CD8-positive, alpha-beta memory T cell (primary cell): Measurements from ENCODE around the gene KCNIP4. TPM values are rescaled to one million over a fixed set of nuclear protein-coding genes. Genes with fewer than 3 reads are reported as not detected.

Experiments used
- CTCF ChIA-PET: fragments of 350-600 bp; sonication (Branson Sonifier 250); formaldehyde crosslinking; loops from one replicate; lab custom pipeline; 2021; ENCODE audit warnings: antibody characterized with exemption; lab: Charles Lee
- POLR2A ChIA-PET: fragments of 350-600 bp; sonication (Branson Sonifier 250); formaldehyde crosslinking; loops from one replicate; lab custom pipeline; 2021; ENCODE audit warnings: antibody characterized with exemption; lab: Charles Lee
- DNase-seq, 5 donors: peaks; one replicate each; pipeline versions ENCODE4 v3.0.0 to v3.0.0-alpha.2; 2020 to 2022; ENCODE audit warnings: mixed read lengths in 1 of 5
- H3K27ac ChIP-seq: one replicate; pipeline ENCODE4 v1.7.0; 2013; ENCODE audit warnings: low read depth, mild to moderate bottlenecking, low read length, moderate library complexity
- H3K27me3 ChIP-seq: 2 replicates; pipeline ENCODE4 v1.7.0; 2013; ENCODE audit warnings: low read length, mild to moderate bottlenecking; ENCODE audit not compliant: insufficient read depth, poor library complexity, severe bottlenecking
- H3K36me3 ChIP-seq: 2 replicates; pipeline ENCODE4 v1.7.0; 2013; ENCODE audit warnings: mild to moderate bottlenecking, low read length, moderate library complexity; ENCODE audit not compliant: insufficient read depth
- H3K4me1 ChIP-seq: 2 replicates; pipeline ENCODE4 v1.7.0; 2013; ENCODE audit warnings: mild to moderate bottlenecking, low read length, moderate library complexity; ENCODE audit not compliant: insufficient read depth
- H3K4me3 ChIP-seq: 2 replicates; pipeline ENCODE4 v1.7.0; 2013; ENCODE audit warnings: mild to moderate bottlenecking, low read length
- H3K9me3 ChIP-seq: 2 replicates; pipeline ENCODE4 v1.7.0; 2013; ENCODE audit warnings: mild to moderate bottlenecking, low read length
- H3K27ac Mint-ChIP-seq, 8 donors: one replicate each; pipeline ENCODE4 v1.8.0; 2020 to 2021; ENCODE audit warnings: mixed read lengths in 8 of 8, mild to moderate bottlenecking in 6 of 8, inconsistent platforms in 3 of 8, moderate library complexity in 3 of 8
- H3K27me3 Mint-ChIP-seq, 2 donors: one replicate each; pipeline ENCODE4 v1.8.0; 2020 to 2021; ENCODE audit warnings: mixed read lengths in 2 of 2, mild to moderate bottlenecking in 1 of 2, moderate library complexity in 1 of 2
- H3K36me3 Mint-ChIP-seq, 3 donors: one replicate each; pipeline ENCODE4 v1.8.0; 2020 to 2021; ENCODE audit warnings: mixed read lengths in 3 of 3, inconsistent platforms in 1 of 3, mild to moderate bottlenecking in 1 of 3
- H3K4me1 Mint-ChIP-seq, 3 donors: one replicate each; pipeline ENCODE4 v1.8.0; 2020 to 2021; ENCODE audit warnings: mixed read lengths in 3 of 3, inconsistent platforms in 1 of 3, mild to moderate bottlenecking in 1 of 3
- H3K4me3 Mint-ChIP-seq, 7 donors: one replicate each; pipeline ENCODE4 v1.8.0; 2020 to 2021; ENCODE audit warnings: mixed read lengths in 7 of 7, mild to moderate bottlenecking in 6 of 7, moderate library complexity in 4 of 7, inconsistent platforms in 2 of 7
- H3K9me3 Mint-ChIP-seq, 5 donors: one replicate each; pipeline ENCODE4 v1.8.0; 2020 to 2022; ENCODE audit warnings: mixed read lengths in 5 of 5, mild to moderate bottlenecking in 3 of 5, moderate library complexity in 2 of 5, inconsistent platforms in 1 of 5
- polyA plus RNA-seq: library from polyadenylated mRNA; unstranded; fragments of 300-500 nt; fragmentation: Illumina TruSeq; gene quantifications from one replicate; pipeline ENCODE4 v1.2.3, GENCODE V29; 2021
- total RNA-seq, 2 experiments: library from RNA; stranded (reverse); gene quantifications; one replicate each; pipeline ENCODE4 v1.2.3, GENCODE V29; 2021

The KCNIP4 gene
- total and polyA plus RNA-seq, 3 experiments from 2014 or later: 0.12 TPM; not detected in 2

GRCh38 chr4:21387683-21388082 lies 560.9 kb downstream of the KCNIP4 start:
- no peaks in the 10 kb centered on the region for H3K27me3 ChIP-seq
- Mint-ChIP-seq H3K36me3 (no peaks in the 10 kb centered on the region), H3K4me3 (no peak overlapping the region), H3K4me1 (no peaks in the 10 kb centered on the region), H3K27ac (no peak overlapping the region), H3K9me3 (peaks cover 0 to 19% (median 3%) of the 10 kb centered on the region in 5 donors), H3K27me3 (no peaks in the 10 kb centered on the region)
- H3K36me3 ChIP-seq: no peaks in the 10 kb centered on the region
- ChIA-PET POLR2A (no interaction called here), CTCF (no interaction called here)
- H3K4me1 ChIP-seq: no peaks in the 10 kb centered on the region
- DNase-seq: no peak
- no peak overlapping the region for H3K27ac ChIP-seq
- H3K4me3 ChIP-seq: no peak overlapping the region
- no peaks in the 10 kb centered on the region for H3K9me3 ChIP-seq

DNA sequence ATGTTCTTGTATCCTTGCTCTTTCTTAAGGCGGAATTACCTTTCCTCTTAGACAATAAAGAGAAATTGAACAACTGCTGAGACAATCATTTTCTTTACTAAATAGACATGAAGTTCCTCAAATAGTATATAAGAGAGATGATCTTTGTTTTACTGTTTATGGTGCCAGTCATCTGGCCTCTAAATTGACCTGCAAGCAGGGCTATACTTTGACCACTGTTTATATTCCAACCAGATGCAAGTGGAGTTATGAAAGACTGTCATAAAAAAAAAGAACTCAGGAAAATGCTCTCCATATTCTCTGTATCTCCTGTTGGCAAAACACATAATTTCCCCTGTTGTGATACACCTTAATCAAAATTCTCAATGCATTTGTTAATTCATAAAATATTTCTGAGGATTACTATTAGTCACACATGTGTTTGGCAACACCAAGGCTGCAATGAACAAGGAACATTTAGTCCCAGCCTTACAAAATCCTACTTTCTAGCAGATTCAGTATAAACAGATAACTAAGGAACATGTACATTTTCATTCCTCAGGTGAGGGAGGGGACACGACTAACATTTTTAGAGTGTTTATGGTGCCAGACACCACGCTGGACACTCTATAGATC lies 562.3 kb downstream of the KCNIP4 start:
- DNase-seq: no peak
- no peaks in the 10 kb centered on the region for H3K4me1 ChIP-seq
- H3K36me3 ChIP-seq: no peaks in the 10 kb centered on the region
- Mint-ChIP-seq H3K9me3 (peaks cover 0 to 20% (median 4%) of the 10 kb centered on the region in 5 donors), H3K27me3 (no peaks in the 10 kb centered on the region), H3K36me3 (no peaks in the 10 kb centered on the region), H3K4me3 (no peak overlapping the region), H3K4me1 (no peaks in the 10 kb centered on the region), H3K27ac (no peak overlapping the region)
- no peak overlapping the region for H3K27ac ChIP-seq
- CTCF ChIA-PET: no interaction called here
- POLR2A ChIA-PET: no interaction called here
- H3K4me3 ChIP-seq: no peak overlapping the region
- no peaks in the 10 kb centered on the region for H3K9me3 ChIP-seq
- no peaks in the 10 kb centered on the region for H3K27me3 ChIP-seq

DNA sequence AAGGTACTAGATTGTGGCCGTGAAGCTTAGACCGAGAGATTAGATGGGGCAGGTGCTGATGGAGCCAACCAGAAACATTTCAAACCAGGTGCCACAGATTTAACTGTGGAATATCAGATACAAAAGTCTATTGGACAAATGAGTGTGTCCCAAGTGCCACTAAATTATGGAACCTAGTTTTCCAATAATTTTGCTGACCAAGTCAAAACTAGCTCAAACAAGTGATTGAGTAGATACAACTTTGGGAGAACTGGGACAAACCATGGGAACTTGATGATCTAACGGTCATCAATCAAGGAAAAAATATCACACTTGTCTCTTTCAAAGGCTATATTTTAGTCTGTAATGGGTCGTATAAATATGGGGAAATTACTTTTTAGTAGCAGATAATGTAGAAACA lies 562.9 kb downstream of the KCNIP4 start:
- Histone ChIP-seq H3K36me3 (no peaks in the 10 kb centered on the region), H3K4me3 (no peak overlapping the region), H3K27ac (no peak overlapping the region), H3K9me3 (no peaks in the 10 kb centered on the region), H3K27me3 (no peaks in the 10 kb centered on the region), H3K4me1 (no peaks in the 10 kb centered on the region)
- Mint-ChIP-seq H3K36me3 (no peaks in the 10 kb centered on the region), H3K27ac (no peak overlapping the region), H3K27me3 (no peaks in the 10 kb centered on the region), H3K4me3 (no peak overlapping the region), H3K9me3 (peaks cover 0 to 17% (median 2%) of the 10 kb centered on the region in 5 donors), H3K4me1 (no peaks in the 10 kb centered on the region)
- CTCF ChIA-PET: no interaction called here
- DNase-seq: no peak
- POLR2A ChIA-PET: no interaction called here

- no peaks in the 10 kb centered on the region for H3K27me3 Mint-ChIP-seq
Observed at GRCh38 chr4:21384609-21385008, 564.0 kb downstream of the KCNIP4 start.

DNA sequence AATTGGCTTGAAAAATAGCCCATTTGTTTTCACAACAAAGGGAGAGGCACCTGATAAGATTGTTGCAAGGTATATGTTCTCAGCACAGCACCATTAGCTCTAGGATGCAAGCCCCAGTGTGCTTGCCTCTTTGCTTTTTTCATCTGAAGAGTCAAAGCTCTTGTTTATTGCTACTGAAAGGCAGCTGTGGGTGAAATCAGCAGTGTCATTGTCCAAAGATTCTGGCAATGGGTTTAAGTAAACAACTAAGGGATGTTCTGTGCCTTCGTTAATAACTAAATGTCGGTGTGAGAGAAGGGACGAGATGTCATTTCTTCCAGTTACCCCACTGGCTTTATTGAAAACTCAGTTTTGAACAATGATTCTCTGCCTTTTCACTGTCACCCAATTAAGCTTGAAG lies 567.7 kb downstream of the KCNIP4 start:
- H3K9me3 ChIP-seq: no peaks in the 10 kb centered on the region
- POLR2A ChIA-PET: no interaction called here
- CTCF ChIA-PET: no interaction called here
- Mint-ChIP-seq H3K27me3 (no peaks in the 10 kb centered on the region), H3K36me3 (no peaks in the 10 kb centered on the region), H3K9me3 (peaks cover 0 to 15% (median 2%) of the 10 kb centered on the region in 5 donors), H3K4me3 (no peak overlapping the region), H3K4me1 (no peaks in the 10 kb centered on the region), H3K27ac (no peak overlapping the region)
- H3K4me1 ChIP-seq: no peaks in the 10 kb centered on the region
- no peak for DNase-seq
- H3K27me3 ChIP-seq: no peaks in the 10 kb centered on the region
- no peaks in the 10 kb centered on the region for H3K36me3 ChIP-seq
- H3K27ac ChIP-seq: no peak overlapping the region
- no peak overlapping the region for H3K4me3 ChIP-seq

More at GRCh38 chr4:21384609-21385008, 564.0 kb downstream of the KCNIP4 start:
- Histone ChIP-seq H3K4me3 (no peak overlapping the region), H3K4me1 (no peaks in the 10 kb centered on the region), H3K27me3 (no peaks in the 10 kb centered on the region), H3K27ac (no peak overlapping the region), H3K36me3 (no peaks in the 10 kb centered on the region), H3K9me3 (no peaks in the 10 kb centered on the region)
- ChIA-PET CTCF (no interaction called here), POLR2A (no interaction called here)
- Mint-ChIP-seq H3K36me3 (no peaks in the 10 kb centered on the region), H3K27ac (no peak overlapping the region), H3K4me1 (no peaks in the 10 kb centered on the region), H3K9me3 (peaks cover 0 to 15% (median 2%) of the 10 kb centered on the region in 5 donors), H3K4me3 (no peak overlapping the region)
- DNase-seq: no peak

- Mint-ChIP-seq H3K27ac (no peak overlapping the region), H3K36me3 (no peaks in the 10 kb centered on the region), H3K4me3 (no peak overlapping the region), H3K9me3 (peaks cover 0 to 6% (median 4%) of the 10 kb centered on the region in 5 donors), H3K4me1 (no peaks in the 10 kb centered on the region), H3K27me3 (no peaks in the 10 kb centered on the region)
- no peak for DNase-seq
- ChIA-PET POLR2A (no interaction called here), CTCF (no interaction called here)
- Histone ChIP-seq H3K4me3 (no peak overlapping the region), H3K4me1 (no peaks in the 10 kb centered on the region), H3K27ac (no peak overlapping the region), H3K27me3 (no peaks in the 10 kb centered on the region), H3K9me3 (no peaks in the 10 kb centered on the region), H3K36me3 (no peaks in the 10 kb centered on the region)
Observed at GRCh38 chr4:21377046-21377445, 571.5 kb downstream of the KCNIP4 start.

DNA sequence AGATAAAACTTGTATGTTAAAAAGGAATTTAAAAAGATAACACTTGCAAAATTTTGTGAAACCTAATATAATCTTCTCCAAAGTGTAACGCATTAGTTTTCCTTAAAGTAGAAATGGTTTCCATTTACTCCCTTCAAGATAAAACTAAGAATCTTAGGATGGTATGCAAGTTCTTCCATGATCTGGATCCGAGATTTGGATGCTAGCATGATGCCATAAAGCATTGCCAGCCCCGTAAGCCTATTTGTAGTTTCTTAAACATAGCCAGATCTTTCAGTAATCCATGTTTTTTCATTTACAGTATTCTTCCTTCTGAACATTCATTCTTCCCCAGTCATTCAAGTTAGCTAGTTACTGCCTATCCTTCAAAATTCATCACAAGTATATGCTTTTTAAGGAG lies 572.4 kb downstream of the KCNIP4 start:
- H3K27ac Mint-ChIP-seq: no peak overlapping the region
- no peaks in the 10 kb centered on the region for H3K9me3 ChIP-seq
- ChIA-PET POLR2A (no interaction called here), CTCF (no interaction called here)
- H3K36me3 Mint-ChIP-seq: no peaks in the 10 kb centered on the region
- H3K27ac ChIP-seq: no peak overlapping the region
- H3K4me3 ChIP-seq: no peak overlapping the region
- no peak overlapping the region for H3K4me3 Mint-ChIP-seq
- H3K27me3 Mint-ChIP-seq: no peaks in the 10 kb centered on the region
- H3K9me3 Mint-ChIP-seq: peaks cover 0 to 5% (median 4%) of the 10 kb centered on the region in 5 donors
- DNase-seq: no peak
- H3K4me1 Mint-ChIP-seq: no peaks in the 10 kb centered on the region
- no peaks in the 10 kb centered on the region for H3K36me3 ChIP-seq
- no peaks in the 10 kb centered on the region for H3K27me3 ChIP-seq
- H3K4me1 ChIP-seq: no peaks in the 10 kb centered on the region

DNA sequence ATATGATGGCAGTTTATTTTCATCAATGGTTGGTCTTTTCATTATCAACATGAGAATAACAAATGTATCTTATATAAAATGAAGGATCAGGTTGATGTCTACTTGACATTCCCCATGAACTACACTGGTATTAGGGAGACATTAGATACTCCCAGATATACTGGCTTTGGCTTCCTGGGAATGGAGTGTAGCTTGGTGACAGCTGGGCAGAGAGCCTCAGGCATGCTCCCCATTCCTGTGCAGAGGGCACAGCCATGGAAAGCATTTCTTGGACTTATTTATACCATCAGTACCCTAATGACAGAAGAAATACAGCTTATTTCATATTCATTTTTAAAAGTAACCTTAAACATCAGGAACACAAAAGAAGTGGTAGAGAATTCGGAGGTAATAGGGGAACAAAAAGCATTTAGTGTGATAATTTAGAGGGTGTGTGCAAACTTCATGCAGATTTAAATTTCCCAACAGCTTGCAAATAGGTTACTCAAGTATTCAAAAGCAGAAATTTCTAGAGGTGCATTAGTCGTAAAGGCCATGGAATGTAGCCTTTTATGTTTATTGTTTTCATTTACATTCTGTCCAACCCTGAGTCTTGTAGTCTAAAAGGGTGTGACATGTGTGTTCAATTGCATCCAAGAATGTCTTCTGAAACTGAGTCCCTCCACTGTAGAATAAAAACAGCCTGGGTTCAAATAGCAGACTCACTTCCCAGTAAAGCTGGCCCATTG lies 573.8 kb downstream of the KCNIP4 start:
- H3K4me3 Mint-ChIP-seq: no peak overlapping the region
- H3K36me3 Mint-ChIP-seq: no peaks in the 10 kb centered on the region
- DNase-seq: no peak
- H3K27me3 Mint-ChIP-seq: no peaks in the 10 kb centered on the region
- H3K4me1 ChIP-seq: no peaks in the 10 kb centered on the region
- ChIA-PET POLR2A (no interaction called here), CTCF (no interaction called here)
- no peak overlapping the region for H3K27ac Mint-ChIP-seq
- no peak overlapping the region for H3K27ac ChIP-seq
- no peaks in the 10 kb centered on the region for H3K4me1 Mint-ChIP-seq
- H3K36me3 ChIP-seq: no peaks in the 10 kb centered on the region
- no peaks in the 10 kb centered on the region for H3K27me3 ChIP-seq
- H3K9me3 Mint-ChIP-seq: peaks cover 0 to 6% (median 4%) of the 10 kb centered on the region in 5 donors
- H3K9me3 ChIP-seq: no peaks in the 10 kb centered on the region
- no peak overlapping the region for H3K4me3 ChIP-seq
